Brain microvascular endothelial cell (primary cell): ENCODE results near the gene DPYD.

ENCODE experiments used
- DNase-seq: peaks from one replicate; pipeline ENCODE4 v3.0.0-alpha.2; 2020
- H3K27ac ChIP-seq: fragments of 250-450 bp; sonication (Bioruptor Pico); 2 replicates; pipeline ENCODE4 v1.5.1; 2020; ENCODE audit warnings: mild to moderate bottlenecking, moderate library complexity
- H3K27me3 ChIP-seq: fragments of 250-450 bp; sonication (Bioruptor Pico); replicated peaks from 2 replicates; pipeline ENCODE4 v1.5.1; 2020; ENCODE audit warnings: mild to moderate bottlenecking
- H3K36me3 ChIP-seq: fragments of 250-450 bp; sonication (Bioruptor Pico); replicated peaks from 2 replicates; pipeline ENCODE4 v1.5.1; 2020; ENCODE audit warnings: mild to moderate bottlenecking
- H3K4me3 ChIP-seq: 2 replicates; pipeline ENCODE4 v1.5.1; 2011; ENCODE audit warnings: low read depth, mild to moderate bottlenecking, control low read depth, low read length, moderate library complexity
- in situ Hi-C: cut with HindIII; loops from 2 replicates; pipeline ENCODE4 v1.10.0; 2017; ENCODE audit warnings: low sequenced_read_pairs, low pct_ligation_motif_present
- TF ChIP-seq, protein P1 (sequence below): IDR thresholded peaks from 2 replicates; pipeline ENCODE4 v1.5.1; 2011; ENCODE audit warnings: low read depth, mild to moderate bottlenecking, moderate library complexity, low read length, control low read depth, inconsistent platforms; ENCODE audit errors: missing control alignments

The DPYD gene

DNA sequence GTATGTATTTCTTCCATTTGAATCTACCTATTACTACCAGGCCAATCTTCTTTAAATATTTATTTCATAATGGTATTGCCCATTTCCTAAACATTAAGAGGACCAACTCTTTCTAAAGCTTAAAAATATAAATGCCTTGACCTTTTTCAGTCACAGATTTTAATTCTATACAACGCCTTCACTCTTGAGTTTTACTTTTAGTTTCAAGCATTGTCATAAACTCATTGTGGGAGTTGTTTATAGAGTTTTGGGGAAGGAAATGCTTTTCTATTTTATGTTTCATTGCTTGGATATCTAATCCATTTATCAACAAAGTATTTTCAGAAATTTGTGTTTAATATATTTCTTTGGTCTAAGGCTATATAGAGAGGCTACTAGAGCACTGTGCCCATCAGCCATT lies 155.8 kb downstream of the DPYD start:
- Histone ChIP-seq H3K27ac (no peak overlapping the region), H3K4me3 (no peak overlapping the region), H3K36me3 (no peaks in the 10 kb centered on the region), H3K27me3 (no peaks in the 10 kb centered on the region)
- TF ChIP-seq, protein P1, sequence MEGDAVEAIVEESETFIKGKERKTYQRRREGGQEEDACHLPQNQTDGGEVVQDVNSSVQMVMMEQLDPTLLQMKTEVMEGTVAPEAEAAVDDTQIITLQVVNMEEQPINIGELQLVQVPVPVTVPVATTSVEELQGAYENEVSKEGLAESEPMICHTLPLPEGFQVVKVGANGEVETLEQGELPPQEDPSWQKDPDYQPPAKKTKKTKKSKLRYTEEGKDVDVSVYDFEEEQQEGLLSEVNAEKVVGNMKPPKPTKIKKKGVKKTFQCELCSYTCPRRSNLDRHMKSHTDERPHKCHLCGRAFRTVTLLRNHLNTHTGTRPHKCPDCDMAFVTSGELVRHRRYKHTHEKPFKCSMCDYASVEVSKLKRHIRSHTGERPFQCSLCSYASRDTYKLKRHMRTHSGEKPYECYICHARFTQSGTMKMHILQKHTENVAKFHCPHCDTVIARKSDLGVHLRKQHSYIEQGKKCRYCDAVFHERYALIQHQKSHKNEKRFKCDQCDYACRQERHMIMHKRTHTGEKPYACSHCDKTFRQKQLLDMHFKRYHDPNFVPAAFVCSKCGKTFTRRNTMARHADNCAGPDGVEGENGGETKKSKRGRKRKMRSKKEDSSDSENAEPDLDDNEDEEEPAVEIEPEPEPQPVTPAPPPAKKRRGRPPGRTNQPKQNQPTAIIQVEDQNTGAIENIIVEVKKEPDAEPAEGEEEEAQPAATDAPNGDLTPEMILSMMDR: no peak
- in situ Hi-C loops: no loop called here
- DNase-seq: no peak

DNA sequence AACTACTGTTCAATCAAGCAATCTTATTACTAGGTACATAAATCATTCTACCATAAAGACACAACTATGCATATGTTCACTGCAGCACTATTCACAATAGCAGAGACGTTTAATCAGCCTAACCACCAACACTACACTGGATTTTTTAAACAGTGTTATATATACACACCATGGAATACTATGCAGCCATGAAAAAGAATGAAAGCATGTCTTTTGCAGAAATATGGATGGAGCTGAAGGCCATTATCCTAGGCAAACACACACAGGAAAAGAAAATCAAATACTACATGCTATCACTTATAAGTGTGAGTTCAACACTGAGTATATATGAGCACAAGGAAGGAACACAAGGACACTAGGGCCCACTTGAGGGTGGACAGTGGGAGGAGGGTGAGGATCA lies 159.2 kb downstream of the DPYD start:
- no peak for DNase-seq
- H3K27me3 ChIP-seq: no peaks in the 10 kb centered on the region
- in situ Hi-C loops: no loop called here
- H3K36me3 ChIP-seq: no peaks in the 10 kb centered on the region
- no peak overlapping the region for H3K27ac ChIP-seq
- no peak overlapping the region for H3K4me3 ChIP-seq
- TF ChIP-seq, protein P1: no peak

DNA sequence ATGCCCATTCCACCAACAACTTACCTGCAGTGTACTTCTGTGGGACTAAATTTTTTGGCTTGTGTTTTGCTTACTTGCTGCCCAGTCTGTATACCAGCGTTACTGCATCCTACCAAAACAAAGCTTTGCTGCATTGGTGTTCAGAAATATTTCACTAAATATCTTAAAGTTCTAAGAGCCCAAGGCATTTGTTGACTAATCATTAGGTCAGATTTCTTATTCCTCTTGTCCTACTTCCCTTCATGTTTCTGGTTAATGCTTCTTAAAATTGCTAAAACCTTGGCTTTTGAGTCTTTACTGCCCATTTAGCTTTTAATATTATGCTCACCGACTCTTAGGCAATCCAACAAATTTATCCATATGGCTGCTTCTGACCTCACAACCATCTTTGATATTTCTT lies 161.8 kb downstream of the DPYD start:
- in situ Hi-C loops: no loop called here
- DNase-seq: no peak
- H3K36me3 ChIP-seq: no peaks in the 10 kb centered on the region

DNA sequence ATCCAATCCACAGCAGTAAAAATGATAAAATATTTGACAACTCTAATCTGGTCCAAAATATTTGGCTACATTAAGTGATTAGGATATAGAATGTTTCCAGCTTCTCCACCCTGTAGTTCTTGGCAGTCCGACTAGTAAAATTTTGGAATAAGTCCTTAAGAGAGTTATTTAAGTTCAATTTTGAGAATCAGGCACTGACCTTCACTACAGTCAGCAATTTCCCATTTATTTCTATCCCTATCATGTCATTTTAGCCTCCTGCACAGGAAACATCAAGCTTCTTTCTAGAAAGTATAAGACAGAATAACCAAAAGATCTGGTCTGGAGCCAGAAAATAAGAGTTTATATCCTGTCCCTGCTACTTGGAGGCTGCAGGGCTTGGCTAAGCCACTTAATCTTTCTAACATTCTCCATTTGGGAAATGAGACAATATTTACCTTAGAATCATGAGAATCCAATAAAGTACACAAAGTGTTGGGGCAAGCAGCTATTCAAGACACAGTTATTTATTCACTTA lies 162.2 kb downstream of the DPYD start:
- TF ChIP-seq, protein P1: no peak
- no peak for DNase-seq
- H3K36me3 ChIP-seq: no peaks in the 10 kb centered on the region
- in situ Hi-C loops: no loop called here
- H3K4me3 ChIP-seq: no peak overlapping the region
- H3K27me3 ChIP-seq: no peaks in the 10 kb centered on the region
- H3K27ac ChIP-seq: no peak overlapping the region

More for the DNA sequence above, 161.8 kb downstream of the DPYD start:
- TF ChIP-seq, protein P1: no peak
- Histone ChIP-seq H3K27me3 (no peaks in the 10 kb centered on the region), H3K4me3 (no peak overlapping the region), H3K27ac (no peak overlapping the region)

DNA sequence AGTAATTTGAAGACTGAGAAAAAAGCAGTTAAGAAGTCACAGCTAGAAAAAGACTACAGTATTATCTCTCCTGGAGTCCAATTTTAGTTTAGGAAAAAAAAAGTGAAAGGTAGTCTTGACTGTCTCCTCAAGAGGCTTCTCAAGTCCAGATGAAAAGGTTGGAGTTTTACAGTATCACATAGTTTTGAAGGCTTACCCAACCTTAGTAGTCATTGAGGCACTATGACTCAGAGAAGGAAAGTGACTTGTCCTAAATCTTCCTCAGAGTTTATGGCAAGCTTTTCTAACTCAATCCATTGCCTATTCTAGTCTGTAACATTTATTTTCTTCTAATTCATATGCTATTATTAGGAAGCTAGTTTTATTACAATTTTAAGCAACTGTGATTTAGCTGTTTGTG lies 174.9 kb downstream of the DPYD start:
- H3K4me3 ChIP-seq: no peak overlapping the region
- no peak for DNase-seq
- TF ChIP-seq, protein P1: no peak
- no peaks in the 10 kb centered on the region for H3K27me3 ChIP-seq
- in situ Hi-C loops: no loop called here
- no peak overlapping the region for H3K27ac ChIP-seq
- H3K36me3 ChIP-seq: no peaks in the 10 kb centered on the region

DNA sequence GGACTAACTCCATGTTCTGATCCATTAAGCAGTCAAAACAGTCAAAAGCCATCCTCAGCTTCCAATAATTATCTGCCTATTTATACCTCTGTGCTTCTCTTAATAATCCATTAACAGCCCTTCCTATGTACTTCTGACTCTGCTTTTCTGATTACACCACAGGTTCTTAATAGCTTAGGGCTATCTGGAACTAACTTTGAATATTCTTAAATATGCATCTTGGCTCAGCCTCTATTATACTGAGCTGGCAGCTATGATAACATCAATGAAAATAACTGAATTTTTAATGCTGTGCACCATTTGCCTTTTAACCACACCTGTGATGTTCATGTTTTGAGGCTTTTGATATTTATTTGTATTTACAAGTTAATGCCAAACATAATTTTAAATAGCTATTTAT lies 175.9 kb downstream of the DPYD start:
- H3K27ac ChIP-seq: no peak overlapping the region
- DNase-seq: no peak
- H3K4me3 ChIP-seq: no peak overlapping the region
- TF ChIP-seq, protein P1: no peak
- H3K36me3 ChIP-seq: no peaks in the 10 kb centered on the region
- no peaks in the 10 kb centered on the region for H3K27me3 ChIP-seq
- in situ Hi-C loops: no loop called here
